HG02610 (cell line): Measurements from ENCODE around the gene GJD3.
"Not testable (repeated sequence)": the region's sequence is repeated elsewhere in the genome, so short reads cannot be mapped to it uniquely, and the experiment has no call there.

Source experiments
- ATAC-seq: cut with Tn5 transposase; IDR thresholded peaks from one replicate; pipeline ENCODE4 v1.9.1; 2021; ENCODE audit warnings: mild to moderate bottlenecking, moderate library complexity; ENCODE audit not compliant: unreplicated experiment

GJD3 gene

GRCh38 chr17:40369923-40370322, 5.4 kb upstream of the GJD3 start:
- no peak for ATAC-seq

GRCh38 chr17:40367728-40368127, 3.2 kb upstream of the GJD3 start:
- ATAC-seq, result not testable (repeated sequence)

GRCh38 chr17:40366861-40367518, 2.5 kb upstream of the GJD3 start:
- ATAC-seq, result no peak

GRCh38 chr17:40366076-40366860, 1.7 kb upstream of the GJD3 start:
- ATAC-seq, result no peak

GRCh38 chr17:40364906-40365305, 369 bp upstream of the GJD3 start:
- no peak for ATAC-seq

- peak; percentile 17 for ATAC-seq
Observed at GRCh38 chr17:40363111-40363827, 1.3 kb downstream of the GJD3 start.

- peak; percentile 75 for ATAC-seq
Observed at GRCh38 chr17:40362696-40363110, 1.8 kb downstream of the GJD3 start.

- peak; percentile 14 for ATAC-seq
Observed at GRCh38 chr17:40361925-40362695, 2.4 kb downstream of the GJD3 start.

- no peak for ATAC-seq
Observed at GRCh38 chr17:40361063-40361924, 3.2 kb downstream of the GJD3 start.

GRCh38 chr17:40360091-40360490, 4.4 kb downstream of the GJD3 start:
- ATAC-seq, result no peak

- ATAC-seq, result no peak
Observed at GRCh38 chr17:40358323-40359038, 6.1 kb downstream of the GJD3 start.

- no peak for ATAC-seq
Observed at GRCh38 chr17:40356990-40357881, 7.3 kb downstream of the GJD3 start.

GRCh38 chr17:40355804-40356758, 8.5 kb downstream of the GJD3 start:
- no peak for ATAC-seq

GRCh38 chr17:40355123-40355803, 9.3 kb downstream of the GJD3 start:
- no peak for ATAC-seq

- no peak for ATAC-seq
Observed at GRCh38 chr17:40354221-40355122, 10.1 kb downstream of the GJD3 start.
